ENCODE results near the gene MMUT.
"Not testable (repeated sequence)": the region's sequence is repeated elsewhere in the genome, so short reads cannot be mapped to it uniquely, and the experiment has no call there.

MMUT gene

DNA sequence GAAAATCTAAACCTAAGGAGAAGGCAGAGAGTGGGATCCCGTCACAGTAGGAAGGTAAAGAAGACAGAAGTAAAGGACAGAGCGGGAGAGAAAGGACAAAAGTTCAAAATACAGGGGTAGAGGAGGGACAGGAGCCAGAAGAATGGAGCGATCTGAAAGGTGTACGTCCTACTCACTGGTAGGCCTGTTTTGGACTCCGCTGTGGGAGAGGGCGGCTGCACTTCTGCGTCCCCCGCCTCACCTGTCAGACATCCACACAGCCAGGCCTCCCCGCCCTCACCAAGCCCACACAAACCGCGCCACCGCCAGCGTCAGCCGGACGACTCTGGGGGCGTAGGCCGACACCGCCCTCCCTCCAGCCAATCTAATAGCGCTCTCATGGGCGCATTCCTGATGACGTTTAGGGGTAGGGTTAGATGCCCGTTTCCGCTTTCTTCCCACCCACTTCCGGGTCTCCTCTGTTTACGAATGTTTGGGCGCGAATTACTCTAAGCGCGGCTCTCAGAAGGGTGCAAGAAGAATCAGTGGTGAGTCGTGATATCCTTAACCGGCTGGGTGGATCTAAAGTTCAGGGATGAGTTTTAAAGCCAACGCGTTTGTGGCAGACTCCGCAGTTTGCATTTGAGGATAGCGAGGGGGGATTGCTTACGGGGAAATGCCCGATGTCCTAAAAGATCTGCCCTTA is at the start of gene MMUT, which contains the start of gene CENPQ:
Gene MMUT (minus strand): TSS at position 327 of the 685 bp plus-strand sequence. CDS start 3,787 bp downstream, outside the sequence.
Gene CENPQ (plus strand): TSS at position 444 of the 685 bp plus-strand sequence. CDS start 6,807 bp downstream, outside the sequence.
- peak; percentile 75 to 86 (median 81) for DNase-seq (ENCODE audit: low read depth in 3 of 3)

DNA sequence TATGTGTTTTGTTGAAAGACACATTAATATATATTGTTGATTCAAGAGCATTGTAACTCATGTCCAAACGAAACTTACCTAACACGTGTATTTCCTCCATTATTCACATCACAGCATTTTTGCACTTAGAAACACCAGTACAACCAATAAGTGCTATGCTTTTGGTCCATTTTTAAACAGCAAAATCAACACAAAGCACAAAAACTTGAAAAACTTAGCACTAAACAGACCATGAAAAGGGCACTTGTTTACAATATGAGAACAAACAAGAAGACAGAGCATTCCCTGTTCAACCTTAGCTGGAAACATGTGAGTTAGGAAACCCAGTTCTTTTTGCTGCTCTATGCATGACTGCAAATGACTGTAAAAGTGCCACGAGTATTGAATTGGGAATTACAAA is 46.3 kb upstream of the MMUT start:
- DNase-seq (ENCODE audit: low read depth in 3 of 3): no peak

DNA sequence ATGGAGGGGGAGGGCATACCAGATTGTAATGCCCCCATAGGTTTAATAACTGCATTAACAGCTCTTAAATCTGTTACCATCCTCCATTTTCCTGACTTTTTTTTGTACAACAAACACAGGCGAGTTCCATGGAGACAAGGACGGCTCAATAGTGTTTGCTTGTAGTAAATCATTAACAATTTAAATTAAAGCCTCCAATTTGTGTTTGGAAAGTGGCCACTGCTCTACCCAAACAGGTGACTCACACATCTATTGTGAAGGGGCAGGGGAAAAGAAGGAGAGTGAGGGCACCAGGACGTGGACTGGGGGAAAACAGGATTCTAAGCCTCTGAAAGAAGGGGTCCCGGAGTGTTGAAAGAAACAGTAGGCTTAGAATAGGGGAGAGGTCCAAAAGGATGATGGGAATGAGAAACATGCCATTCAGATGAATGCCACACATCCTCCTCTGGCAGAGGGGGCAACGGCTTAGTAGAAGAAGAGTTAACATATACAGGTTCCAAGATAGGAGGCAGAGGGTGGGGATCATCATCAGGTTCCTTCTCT is 43.6 kb upstream of the MMUT start:
- DNase-seq (ENCODE audit: low read depth in 3 of 3): no peak

DNA sequence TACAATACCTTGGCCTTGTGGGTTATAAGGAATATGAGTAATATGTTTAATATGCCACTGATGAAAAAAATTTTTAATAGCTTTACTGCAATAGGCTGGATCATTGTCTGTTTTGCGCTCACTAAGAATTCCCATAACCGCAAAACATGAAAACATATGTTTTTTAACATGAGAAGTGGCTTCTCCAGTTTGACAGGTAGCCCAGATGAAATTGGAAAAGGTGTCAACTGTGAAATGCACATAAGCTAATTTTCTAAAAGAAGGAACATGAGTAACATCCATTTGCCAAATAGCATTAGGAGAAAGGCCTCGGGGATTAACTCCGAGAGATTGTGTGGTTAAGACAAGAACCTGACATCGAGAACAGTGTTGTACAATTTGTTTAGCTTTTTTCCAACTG is 41.6 kb upstream of the MMUT start:
- no peak for DNase-seq (ENCODE audit: low read depth in 3 of 3)

DNA sequence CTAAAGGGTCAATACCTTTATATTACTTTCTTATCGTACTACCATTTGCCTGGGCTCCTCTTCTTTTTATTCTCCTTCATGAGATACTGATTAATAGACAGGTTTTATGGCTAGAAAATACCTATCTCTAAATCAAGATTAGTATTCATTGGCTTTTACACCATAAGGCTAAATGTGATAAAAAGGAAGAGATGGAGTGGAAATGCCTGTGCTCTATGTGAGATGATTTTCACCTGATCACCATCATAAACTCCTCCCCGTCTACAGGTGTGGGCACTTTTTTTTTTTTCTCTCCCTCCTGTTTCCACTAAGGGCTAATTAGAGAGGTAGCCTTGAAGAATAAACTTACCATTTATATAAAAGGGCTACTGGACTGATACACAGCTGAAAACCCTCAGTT is 36.6 kb upstream of the MMUT start, which contains the start of gene GLYATL3:
Gene GLYATL3 (plus strand): TSS at position 301 of the 400 bp plus-strand sequence. CDS start 12,068 bp downstream, outside the sequence.
- DNase-seq (ENCODE audit: low read depth in 3 of 3): no peak

DNA sequence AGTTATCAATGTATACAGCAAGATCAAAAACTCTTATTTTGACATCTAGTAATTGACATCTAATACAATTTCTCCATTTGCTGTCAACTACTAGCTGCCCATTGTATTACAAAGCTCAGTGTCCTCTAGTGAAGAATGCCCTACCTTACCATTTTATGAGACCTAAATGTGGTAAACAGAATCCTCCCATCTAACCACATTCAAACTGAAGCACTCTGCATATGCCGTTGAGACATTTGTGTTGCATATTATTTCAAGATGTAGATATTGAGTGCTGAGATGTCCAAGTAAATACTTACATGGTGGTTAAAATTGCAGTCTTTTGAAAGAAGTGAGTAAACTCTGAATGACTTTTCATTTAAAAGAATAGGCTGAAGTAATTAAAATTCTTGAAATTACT is 36.1 kb upstream of the MMUT start:
- DNase-seq (ENCODE audit: low read depth in 3 of 3): no peak

DNA sequence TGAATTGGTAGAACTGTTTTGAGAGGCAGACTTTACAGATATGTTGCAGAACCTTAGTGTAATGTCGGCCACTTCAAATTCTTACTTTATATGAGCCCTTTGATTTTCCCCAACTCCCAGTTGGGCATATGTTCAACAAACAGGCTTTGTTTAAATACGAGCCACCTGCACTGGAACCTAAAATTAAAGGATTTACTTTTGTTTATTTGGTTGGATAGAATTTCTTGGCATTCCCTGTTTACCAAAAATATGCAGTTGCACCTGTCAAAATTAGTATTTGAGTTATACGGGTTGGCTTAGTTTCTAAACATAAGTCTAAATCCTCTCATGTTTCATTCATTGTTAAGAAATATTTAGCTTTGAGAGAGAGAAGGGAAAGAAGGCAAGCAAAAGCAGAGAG is 34.3 kb upstream of the MMUT start:
- DNase-seq (ENCODE audit: low read depth in 3 of 3): no peak

DNA sequence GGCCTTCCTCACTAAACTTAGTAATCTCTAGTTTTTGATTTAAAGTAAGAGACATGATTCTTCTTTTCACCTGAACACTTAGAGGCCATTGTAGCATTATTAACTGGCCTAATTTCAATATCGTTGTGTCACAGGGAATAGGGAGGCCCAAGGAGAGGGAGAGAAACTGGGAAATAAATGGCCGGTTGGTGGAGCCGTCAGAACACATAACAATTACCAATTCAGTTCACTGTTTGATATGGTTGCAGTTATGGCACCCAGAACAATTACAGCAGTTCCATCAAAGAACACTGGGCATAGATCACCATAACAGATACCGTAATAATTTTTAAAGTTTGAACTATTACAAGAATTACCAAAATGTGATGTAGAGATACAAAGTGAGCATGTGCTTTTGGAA is 27.6 kb upstream of the MMUT start:
- no peak for DNase-seq (ENCODE audit: low read depth in 3 of 3)

DNA sequence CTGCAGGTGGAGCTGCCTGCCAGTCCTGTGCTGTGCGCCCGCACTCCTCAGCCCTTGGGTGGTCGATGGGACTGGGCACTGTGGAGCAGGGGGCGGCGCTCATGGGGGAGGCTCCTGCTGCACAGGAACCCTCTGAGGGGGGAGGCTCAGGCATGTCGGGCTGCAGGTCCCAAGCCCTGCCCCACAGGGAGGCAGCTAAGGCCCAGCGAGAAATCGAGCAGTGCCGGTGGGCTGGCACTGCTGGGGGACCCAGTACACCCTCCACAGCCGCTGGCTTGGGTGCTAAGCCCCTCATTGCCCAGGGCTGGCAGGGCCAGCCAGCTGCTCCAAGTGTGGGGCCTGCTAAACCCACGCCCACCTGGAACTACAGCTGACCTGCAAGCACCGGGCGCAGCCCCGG is 20.3 kb upstream of the MMUT start:
- not testable (repeated sequence) for DNase-seq (ENCODE audit: low read depth in 3 of 3)

DNA sequence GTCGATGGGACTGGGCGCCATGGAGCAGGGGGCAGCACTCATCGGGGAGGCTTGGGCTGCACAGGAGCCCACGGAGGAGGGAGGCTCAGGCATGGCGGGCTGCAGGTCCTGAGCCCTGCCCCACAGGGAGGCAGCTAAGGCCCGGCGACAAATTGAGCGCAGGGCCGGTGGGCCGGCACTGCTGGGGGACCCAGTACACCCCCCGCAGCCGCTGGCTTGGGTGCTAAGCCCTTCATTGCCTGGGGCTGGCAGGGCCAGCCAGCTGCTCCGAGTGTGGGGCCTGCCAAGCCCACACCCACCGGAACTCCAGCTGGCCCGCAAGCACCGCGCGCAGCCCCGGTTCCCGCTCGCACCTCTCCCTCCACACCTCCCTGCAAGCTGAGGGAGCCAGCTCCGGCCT is 18.8 kb upstream of the MMUT start:
- DNase-seq (ENCODE audit: low read depth in 3 of 3): not testable (repeated sequence)

DNA sequence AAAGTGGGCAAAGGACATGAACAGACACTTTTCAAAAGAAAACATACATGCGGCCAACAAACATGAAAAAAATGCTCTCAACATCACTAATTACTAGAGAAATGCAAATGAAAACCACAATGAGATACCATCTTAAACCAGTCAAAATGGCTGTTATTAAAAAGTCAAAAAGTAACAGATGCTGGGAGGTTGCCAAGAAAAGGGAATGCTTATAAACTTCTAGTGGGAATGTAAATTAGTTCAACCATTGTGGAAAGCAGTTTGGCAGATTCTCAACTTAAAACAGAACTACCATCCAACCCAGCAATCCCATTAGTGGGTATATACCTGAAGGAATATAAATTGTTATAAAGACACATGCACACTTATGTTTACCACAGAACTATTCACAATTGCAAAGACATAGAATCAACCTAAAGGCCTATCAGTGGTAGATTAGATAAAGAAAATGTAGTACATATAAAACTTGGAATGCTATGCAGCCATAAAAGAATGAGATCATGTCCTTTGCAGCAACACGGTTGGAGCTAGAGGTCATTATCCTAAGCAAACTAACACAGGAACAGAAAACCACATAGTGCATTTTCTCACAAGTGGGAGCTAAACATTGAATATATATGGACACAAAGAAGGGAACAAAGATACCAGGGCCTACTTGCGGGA is 16.4 kb upstream of the MMUT start:
- no peak for DNase-seq (ENCODE audit: low read depth in 3 of 3)

DNA sequence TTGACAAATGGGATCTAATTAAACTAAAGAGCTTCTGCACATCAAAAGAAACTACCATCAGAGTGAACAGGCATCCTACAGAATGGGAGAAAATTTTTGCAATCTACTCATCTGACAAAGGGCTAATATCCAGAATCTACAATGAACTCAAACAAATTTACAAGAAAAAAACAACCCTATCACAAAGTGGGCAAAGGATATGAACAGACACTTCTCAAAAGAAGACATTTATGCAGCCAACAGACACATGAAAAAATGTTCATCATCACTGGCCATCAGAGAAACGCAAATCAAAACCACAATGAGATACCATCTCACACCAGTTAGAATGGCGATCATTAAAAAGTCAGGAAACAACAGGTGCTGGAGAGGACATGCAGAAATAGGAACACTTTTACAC is 13.5 kb upstream of the MMUT start:
- not testable (repeated sequence) for DNase-seq (ENCODE audit: low read depth in 3 of 3)

DNA sequence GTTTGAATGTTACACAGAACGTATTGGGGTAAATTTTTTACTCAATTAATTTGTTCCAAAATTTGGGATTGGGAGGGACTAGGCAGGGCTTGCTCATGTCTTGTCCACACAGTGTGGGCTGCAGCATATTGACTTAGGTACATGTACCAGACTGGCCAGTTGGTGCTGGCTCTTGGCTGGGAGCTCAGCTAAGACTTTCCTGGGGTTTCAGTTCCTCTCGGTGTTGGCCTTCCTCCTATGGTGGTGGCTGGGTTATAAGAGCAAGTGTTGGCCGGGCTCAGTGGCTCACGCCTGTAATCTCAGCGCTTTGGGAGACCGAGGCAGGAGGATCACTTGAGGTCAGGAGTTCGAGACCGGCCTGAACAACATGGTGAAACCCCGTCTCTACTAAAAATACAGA is 5.0 kb upstream of the MMUT start:
- DNase-seq (ENCODE audit: low read depth in 3 of 3): no peak

DNA sequence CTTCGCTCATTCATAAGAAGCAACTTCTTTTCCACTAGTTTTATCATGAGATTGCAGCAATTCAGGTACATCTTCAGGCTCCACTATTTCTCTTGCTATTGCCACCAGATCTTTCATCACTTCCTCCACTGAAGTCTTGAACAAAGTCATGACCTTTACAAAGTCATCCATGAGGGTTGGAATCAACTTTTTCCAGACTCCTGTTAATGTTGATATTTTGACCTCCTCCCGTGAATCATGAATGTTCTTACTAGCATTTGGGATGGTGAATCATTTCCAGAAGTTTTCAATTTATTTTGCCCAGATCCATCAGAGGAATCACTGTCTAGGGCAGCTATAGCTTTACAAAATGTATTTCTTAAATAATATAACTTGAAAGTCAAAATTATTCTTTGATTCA is 1.6 kb upstream of the MMUT start:
- DNase-seq (ENCODE audit: low read depth in 3 of 3): no peak

DNA sequence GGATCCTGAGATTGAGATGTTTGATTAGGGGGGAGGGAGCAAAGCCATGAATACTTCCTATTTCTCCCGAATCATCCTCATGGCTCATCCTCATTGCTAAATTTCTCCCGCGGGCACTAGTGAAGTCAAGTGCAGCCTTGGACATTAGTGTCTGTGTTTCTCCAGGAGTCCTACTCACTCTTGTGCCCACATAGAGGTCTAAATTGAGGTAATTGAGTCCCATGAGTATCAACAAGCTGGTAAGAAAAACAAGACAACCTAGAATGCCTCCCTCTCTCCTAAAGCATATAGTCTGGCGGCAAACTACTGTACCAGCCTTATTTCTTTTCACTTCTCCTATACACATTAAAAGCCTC is 537 bp upstream of the MMUT start:
- no peak for DNase-seq (ENCODE audit: low read depth in 3 of 3)

DNA sequence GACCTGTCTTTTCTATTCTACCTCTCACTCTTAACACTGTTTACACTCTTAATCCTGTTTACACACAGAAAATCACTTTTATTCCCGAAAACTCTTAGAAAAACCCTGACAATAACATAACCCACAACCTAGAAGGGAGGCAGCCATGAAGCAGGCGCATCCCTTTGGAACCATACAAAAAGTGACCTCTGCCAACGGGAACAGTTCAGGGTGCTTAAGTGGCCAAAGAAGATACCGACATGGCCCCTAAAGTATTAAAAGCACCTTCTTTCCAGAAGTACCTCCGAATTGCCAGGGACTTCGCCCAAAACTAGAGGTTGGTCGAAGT is 490 bp downstream of the MMUT start:
- no peak for DNase-seq (ENCODE audit: low read depth in 3 of 3)

DNA sequence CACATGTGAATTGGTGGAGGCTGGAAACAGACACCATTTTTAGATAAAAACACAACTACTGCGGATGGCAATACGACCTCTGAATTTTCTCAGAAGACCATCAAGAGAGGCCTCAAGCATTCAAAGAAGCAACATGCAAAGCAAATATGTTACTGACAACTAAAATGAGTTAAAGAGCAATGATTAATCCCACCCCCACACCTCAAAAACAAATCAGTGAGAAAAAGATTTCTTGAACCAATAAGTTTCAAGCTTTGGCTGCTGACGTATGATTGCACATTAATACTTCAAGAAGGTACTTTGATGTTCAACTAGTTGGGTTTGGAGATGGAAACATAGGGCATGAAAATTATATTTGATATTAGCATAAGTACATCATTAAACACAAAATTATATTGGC is 982 bp downstream of the MMUT start:
- no peak for DNase-seq (ENCODE audit: low read depth in 3 of 3)

DNA sequence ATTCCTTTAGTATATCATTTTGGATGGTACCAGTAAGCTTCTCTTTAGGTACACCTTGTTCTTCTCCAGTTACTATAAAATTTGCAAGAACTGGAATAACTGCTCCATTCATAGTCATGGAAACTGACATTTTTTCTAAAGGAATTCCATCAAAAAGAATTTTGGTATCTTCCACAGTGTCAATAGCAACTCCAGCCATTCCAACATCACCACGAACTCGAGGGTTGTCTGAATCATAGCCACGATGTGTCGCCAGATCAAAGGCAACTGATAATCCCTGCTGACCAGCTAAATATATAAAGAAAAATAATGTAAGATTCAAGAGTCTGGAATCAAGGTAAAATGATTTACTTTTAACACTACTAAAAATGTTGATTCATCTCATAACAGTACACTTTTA is 5.3 kb downstream of the MMUT start:
- no peak for DNase-seq (ENCODE audit: low read depth in 3 of 3)

DNA sequence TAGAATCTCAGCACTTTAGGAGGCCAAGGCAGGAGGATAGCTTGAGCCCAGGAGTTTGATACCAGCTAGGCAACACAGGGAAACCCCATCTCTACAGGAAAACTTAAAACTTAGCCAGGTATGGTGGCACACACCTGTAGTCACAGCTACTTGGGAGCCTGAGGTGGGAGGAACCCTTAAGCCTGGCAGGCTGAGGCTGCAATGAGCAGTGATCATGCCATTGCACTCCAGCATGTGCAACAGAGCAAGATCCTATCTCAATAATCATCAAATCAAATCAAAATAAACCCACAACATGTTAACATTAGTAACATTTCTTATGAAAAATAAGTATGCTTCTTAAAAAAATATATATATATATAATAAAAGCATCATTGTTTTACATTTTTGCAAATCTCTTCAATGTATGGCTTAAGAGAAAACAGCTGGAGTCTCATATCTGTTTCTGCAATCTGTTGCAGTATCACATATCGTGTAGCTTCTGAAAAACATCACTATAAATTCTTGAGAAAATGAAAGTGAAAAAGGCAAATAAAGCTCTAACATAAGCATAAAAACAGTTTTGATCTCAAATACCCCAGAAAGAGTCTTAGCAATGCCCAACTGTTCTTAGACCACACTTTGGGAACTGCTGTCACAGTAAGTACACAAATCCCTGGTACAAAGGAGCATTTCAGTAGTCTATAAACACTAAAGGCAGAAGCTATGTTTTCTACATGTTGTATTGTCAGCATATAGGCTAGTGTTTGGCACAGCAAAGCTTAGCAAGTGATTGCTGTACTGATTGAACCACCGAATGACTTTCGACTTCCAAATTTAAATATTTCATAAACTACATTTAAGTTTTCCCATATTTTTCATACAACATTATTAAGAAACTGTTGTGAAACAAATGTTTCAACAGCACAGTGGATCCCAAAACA is 8.0 kb downstream of the MMUT start:
- no peak for DNase-seq (ENCODE audit: low read depth in 3 of 3)

DNA sequence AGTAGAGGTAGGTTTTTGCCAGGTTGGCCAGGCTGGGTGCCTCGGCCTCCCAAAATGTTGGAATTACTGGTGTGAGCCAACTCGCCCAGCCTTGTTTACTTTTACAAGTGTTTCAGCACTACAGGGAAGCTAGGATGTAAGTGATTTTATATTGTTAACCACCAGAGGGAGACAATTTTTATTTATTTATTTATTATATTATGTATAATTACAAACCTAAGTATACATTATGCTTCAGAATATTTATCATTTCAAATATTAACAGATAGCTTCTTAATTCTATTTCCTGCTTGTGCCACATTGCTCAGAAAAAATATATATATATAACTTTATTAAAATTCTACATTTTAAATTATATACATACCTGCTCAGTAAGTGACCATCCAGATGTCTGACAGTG is 9.8 kb downstream of the MMUT start:
- no peak for DNase-seq (ENCODE audit: low read depth in 3 of 3)

DNA sequence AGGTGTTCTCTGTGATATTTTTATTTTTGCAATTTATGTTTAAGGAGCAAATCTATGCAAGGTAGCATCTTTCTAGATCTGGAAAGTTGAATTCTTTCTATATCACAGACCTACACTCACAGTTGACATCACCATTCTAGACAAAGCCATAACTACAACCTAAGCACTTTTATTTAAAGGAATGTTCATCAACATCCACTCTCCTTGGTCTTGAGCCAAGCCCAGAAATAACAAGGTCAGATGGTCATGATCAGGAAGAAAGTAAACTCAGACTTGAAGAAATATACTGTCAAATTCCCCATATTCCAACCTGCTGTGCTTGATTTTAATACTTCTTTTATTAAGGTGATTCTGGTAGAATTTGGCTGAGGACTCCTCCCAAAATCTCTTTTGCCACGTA is 32.2 kb downstream of the MMUT start:
- no peak for DNase-seq (ENCODE audit: low read depth in 3 of 3)

DNA sequence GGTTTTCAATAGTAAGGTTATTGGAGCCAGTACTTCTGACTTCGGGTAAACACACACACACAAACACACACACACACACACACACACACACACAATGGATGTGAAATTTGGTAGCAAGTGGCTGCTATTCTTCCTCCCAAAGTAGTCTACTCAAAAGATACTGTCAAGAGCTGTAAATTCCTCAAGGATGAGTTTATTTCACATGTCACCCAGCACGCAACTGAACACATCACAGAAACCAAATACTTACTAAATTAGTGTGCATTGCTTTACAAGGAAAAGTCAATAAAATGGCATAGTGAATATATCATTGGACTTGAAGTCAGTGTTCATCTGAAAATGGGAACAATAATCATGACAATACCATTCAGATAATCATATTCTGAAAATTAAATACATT is 32.9 kb downstream of the MMUT start:
- no peak for DNase-seq (ENCODE audit: low read depth in 3 of 3)
